ENCODE measurements around the gene KLHL25. TPM values are rescaled to one million over a fixed set of nuclear protein-coding genes. Genes with fewer than 3 reads are reported as not detected.

Gene KLHL25
- total and polyA plus RNA-seq, 4 donors = 2.3 to 34.2 (median 11.4) TPM

- no peaks in the 10 kb centered on the region for H3K9me3 ChIP-seq (ENCODE audit: control insufficient read depth in 4 of 4, low read length in 3 of 4)
- no peak overlapping the region for H3K9ac ChIP-seq (ENCODE audit: low read depth in 1 of 2, low read length in 2 of 2)
- H3K27ac ChIP-seq (ENCODE audit: low read depth in 1 of 2, low read length in 2 of 2) = no peak overlapping the region
- H3K4me1 ChIP-seq (ENCODE audit: control insufficient read depth in 4 of 4, insufficient read depth in 4 of 4, low read length in 3 of 4) = no peaks in the 10 kb centered on the region
- TF ChIP-seq EGR1 (IDR thresholded peaks at IDR 0.05; ENCODE audit: low read depth in 2 of 2) = no peak
- TF ChIP-seq, protein P1, sequence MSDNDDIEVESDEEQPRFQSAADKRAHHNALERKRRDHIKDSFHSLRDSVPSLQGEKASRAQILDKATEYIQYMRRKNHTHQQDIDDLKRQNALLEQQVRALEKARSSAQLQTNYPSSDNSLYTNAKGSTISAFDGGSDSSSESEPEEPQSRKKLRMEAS (IDR thresholded peaks at IDR 0.05) = no peak
- no peaks in the 10 kb centered on the region for H3K36me3 ChIP-seq (ENCODE audit: control insufficient read depth in 4 of 4, insufficient read depth in 3 of 4, low read depth in 1 of 4, low read length in 3 of 4)
- H3K27me3 ChIP-seq (ENCODE audit: control insufficient read depth in 4 of 4, insufficient read depth in 4 of 4, low read length in 3 of 4) = no peaks in the 10 kb centered on the region
- H3K4me3 ChIP-seq (ENCODE audit: low read depth in 1 of 3, low read length in 3 of 3) = no peak overlapping the region
- no peak for DNase-seq (ENCODE audit: low spot score)
- WGBS = 89% methylated on average over 4 of the region's 4 CpGs
Observed at GRCh38 chr15:85828874-85829273, 34.1 kb upstream of the KLHL25 start.

- Histone ChIP-seq H3K9me3 (ENCODE audit: control insufficient read depth in 4 of 4, low read length in 3 of 4) (no peaks in the 10 kb centered on the region), H3K9ac (ENCODE audit: low read depth in 1 of 2, low read length in 2 of 2) (no peak overlapping the region), H3K27me3 (ENCODE audit: control insufficient read depth in 4 of 4, insufficient read depth in 4 of 4, low read length in 3 of 4) (no peaks in the 10 kb centered on the region), H3K4me1 (ENCODE audit: control insufficient read depth in 4 of 4, insufficient read depth in 4 of 4, low read length in 3 of 4) (no peaks in the 10 kb centered on the region), H3K4me3 (ENCODE audit: low read depth in 1 of 3, low read length in 3 of 3) (no peak overlapping the region), H3K27ac (ENCODE audit: low read depth in 1 of 2, low read length in 2 of 2) (no peak overlapping the region), H3K36me3 (ENCODE audit: control insufficient read depth in 4 of 4, insufficient read depth in 3 of 4, low read depth in 1 of 4, low read length in 3 of 4) (no peaks in the 10 kb centered on the region)
- DNase-seq (ENCODE audit: low spot score) = no peak
- TF ChIP-seq, protein P1 (IDR thresholded peaks at IDR 0.05) = no peak
- TF ChIP-seq SP1 (IDR thresholded peaks at IDR 0.05) = no peak
- TF ChIP-seq FOXA2 (IDR thresholded peaks at IDR 0.05) = no peak
- TF ChIP-seq, protein P2, sequence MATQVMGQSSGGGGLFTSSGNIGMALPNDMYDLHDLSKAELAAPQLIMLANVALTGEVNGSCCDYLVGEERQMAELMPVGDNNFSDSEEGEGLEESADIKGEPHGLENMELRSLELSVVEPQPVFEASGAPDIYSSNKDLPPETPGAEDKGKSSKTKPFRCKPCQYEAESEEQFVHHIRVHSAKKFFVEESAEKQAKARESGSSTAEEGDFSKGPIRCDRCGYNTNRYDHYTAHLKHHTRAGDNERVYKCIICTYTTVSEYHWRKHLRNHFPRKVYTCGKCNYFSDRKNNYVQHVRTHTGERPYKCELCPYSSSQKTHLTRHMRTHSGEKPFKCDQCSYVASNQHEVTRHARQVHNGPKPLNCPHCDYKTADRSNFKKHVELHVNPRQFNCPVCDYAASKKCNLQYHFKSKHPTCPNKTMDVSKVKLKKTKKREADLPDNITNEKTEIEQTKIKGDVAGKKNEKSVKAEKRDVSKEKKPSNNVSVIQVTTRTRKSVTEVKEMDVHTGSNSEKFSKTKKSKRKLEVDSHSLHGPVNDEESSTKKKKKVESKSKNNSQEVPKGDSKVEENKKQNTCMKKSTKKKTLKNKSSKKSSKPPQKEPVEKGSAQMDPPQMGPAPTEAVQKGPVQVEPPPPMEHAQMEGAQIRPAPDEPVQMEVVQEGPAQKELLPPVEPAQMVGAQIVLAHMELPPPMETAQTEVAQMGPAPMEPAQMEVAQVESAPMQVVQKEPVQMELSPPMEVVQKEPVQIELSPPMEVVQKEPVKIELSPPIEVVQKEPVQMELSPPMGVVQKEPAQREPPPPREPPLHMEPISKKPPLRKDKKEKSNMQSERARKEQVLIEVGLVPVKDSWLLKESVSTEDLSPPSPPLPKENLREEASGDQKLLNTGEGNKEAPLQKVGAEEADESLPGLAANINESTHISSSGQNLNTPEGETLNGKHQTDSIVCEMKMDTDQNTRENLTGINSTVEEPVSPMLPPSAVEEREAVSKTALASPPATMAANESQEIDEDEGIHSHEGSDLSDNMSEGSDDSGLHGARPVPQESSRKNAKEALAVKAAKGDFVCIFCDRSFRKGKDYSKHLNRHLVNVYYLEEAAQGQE (IDR thresholded peaks at IDR 0.05) = no peak
- TF ChIP-seq, protein P3, sequence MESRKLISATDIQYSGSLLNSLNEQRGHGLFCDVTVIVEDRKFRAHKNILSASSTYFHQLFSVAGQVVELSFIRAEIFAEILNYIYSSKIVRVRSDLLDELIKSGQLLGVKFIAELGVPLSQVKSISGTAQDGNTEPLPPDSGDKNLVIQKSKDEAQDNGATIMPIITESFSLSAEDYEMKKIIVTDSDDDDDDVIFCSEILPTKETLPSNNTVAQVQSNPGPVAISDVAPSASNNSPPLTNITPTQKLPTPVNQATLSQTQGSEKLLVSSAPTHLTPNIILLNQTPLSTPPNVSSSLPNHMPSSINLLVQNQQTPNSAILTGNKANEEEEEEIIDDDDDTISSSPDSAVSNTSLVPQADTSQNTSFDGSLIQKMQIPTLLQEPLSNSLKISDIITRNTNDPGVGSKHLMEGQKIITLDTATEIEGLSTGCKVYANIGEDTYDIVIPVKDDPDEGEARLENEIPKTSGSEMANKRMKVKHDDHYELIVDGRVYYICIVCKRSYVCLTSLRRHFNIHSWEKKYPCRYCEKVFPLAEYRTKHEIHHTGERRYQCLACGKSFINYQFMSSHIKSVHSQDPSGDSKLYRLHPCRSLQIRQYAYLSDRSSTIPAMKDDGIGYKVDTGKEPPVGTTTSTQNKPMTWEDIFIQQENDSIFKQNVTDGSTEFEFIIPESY (IDR thresholded peaks at IDR 0.05) = no peak
- no peak for TF ChIP-seq GABPA (IDR thresholded peaks at IDR 0.05 in 1 of 2, conservative IDR thresholded peaks at IDR 0.05 in 1 of 2)
- TF ChIP-seq JUND (IDR thresholded peaks at IDR 0.05) = no peak
- no peak for TF ChIP-seq YY1 (IDR thresholded peaks at IDR 0.05)
- TF ChIP-seq HNF4G (IDR thresholded peaks at IDR 0.05) = no peak
- no peak for TF ChIP-seq HNF4A (conservative IDR thresholded peaks at IDR 0.05)
- TF ChIP-seq RXRA (IDR thresholded peaks at IDR 0.05) = no peak
- TF ChIP-seq FOXA1 (IDR thresholded peaks at IDR 0.05) = no peak
- TF ChIP-seq CTCF (IDR thresholded peaks at IDR 0.05; ENCODE audit: low read depth, low read length, missing input control) = no peak
- no peak for TF ChIP-seq NR2F2 (IDR thresholded peaks at IDR 0.05)
- TF ChIP-seq TAF1 (conservative IDR thresholded peaks at IDR 0.05) = no peak
- no peak for TF ChIP-seq EGR1 (IDR thresholded peaks at IDR 0.05; ENCODE audit: low read depth in 2 of 2)
- TF ChIP-seq RAD21 (IDR thresholded peaks at IDR 0.05) = no peak
- TF ChIP-seq, protein P4, sequence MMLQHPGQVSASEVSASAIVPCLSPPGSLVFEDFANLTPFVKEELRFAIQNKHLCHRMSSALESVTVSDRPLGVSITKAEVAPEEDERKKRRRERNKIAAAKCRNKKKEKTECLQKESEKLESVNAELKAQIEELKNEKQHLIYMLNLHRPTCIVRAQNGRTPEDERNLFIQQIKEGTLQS (IDR thresholded peaks at IDR 0.05) = no peak
- WGBS = 96% methylated on average over 1 of the region's 1 CpG
Observed at GRCh38 chr15:85828126-85828525, 33.4 kb upstream of the KLHL25 start.
